IMR-90 (cell line): ENCODE measurements around the gene ENOX2. TPM values are rescaled to one million over a fixed set of nuclear protein-coding genes. Genes with fewer than 3 reads are reported as not detected.

Experiments
- ATAC-seq: fragments of 200-7000 bp; cut with Tn5 transposase; 2 replicates; pipeline ENCODE4 v1.9.1; 2020; ENCODE audit warnings: low read depth, mild to moderate bottlenecking, moderate library complexity
- BruUV-seq: library from RNA; stranded (reverse); fragments of 400-500 nt; replicated peaks from 2 replicates; lab custom pipeline; 2021; lab: Mats Ljungman, UMichigan
- CTCF ChIA-PET: fragments of 300-600 bp; formaldehyde crosslinking; extraction: SDS; loops from one replicate; lab custom pipeline; 2021; ENCODE audit warnings: antibody characterized with exemption; lab: Yijun Ruan, JAX
- POLR2A ChIA-PET: fragments of 300-600 bp; sonication (Branson Sonifier 250); formaldehyde crosslinking; loops from one replicate; lab custom pipeline; 2022; ENCODE audit warnings: antibody characterized with exemption; ENCODE audit not compliant: unreplicated experiment; lab: Charles Lee
- DNase-seq: peaks from one replicate; pipeline ENCODE4 v3.0.0; 2013
- H2AFZ ChIP-seq: replicated peaks from 2 replicates; pipeline ENCODE3; 2013; ENCODE audit warnings: low read length, mild to moderate bottlenecking; ENCODE audit not compliant: poor library complexity
- H2AK5ac ChIP-seq: 2 replicates; pipeline ENCODE4 v1.6.1; 2013; ENCODE audit warnings: low read depth, low read length, inconsistent platforms
- H2AK9ac ChIP-seq: replicated peaks from 2 replicates; pipeline ENCODE3; 2013; ENCODE audit warnings: mild to moderate bottlenecking, low read depth, low read length, moderate library complexity; ENCODE audit not compliant: poor library complexity
- H2BK120ac ChIP-seq: 2 replicates; pipeline ENCODE4 v1.6.1; 2013; ENCODE audit warnings: low read depth, low read length, inconsistent platforms
- H2BK15ac ChIP-seq: 3 replicates; pipeline ENCODE4 v1.6.1; 2013; ENCODE audit warnings: low read depth, low read length, inconsistent platforms
- H2BK20ac ChIP-seq: 2 replicates; pipeline ENCODE4 v1.6.1; 2013; ENCODE audit warnings: low read depth, mild to moderate bottlenecking, inconsistent platforms, low read length, moderate library complexity
- H2BK5ac ChIP-seq: 2 replicates; pipeline ENCODE4 v1.6.1; 2013; ENCODE audit warnings: mild to moderate bottlenecking, low read depth, low read length, inconsistent platforms; ENCODE audit not compliant: poor library complexity, severe bottlenecking
- H3K14ac ChIP-seq: replicated peaks from 2 replicates; pipeline ENCODE4 v1.6.1; 2013; ENCODE audit warnings: low read depth, low read length, inconsistent platforms
- H3K18ac ChIP-seq: 2 replicates; pipeline ENCODE4 v1.6.1; 2013; ENCODE audit warnings: low read depth, low read length, control low read depth
- H3K23ac ChIP-seq: 2 replicates; pipeline ENCODE4 v1.6.1; 2013; ENCODE audit warnings: low read depth, low read length, inconsistent platforms
- H3K27ac ChIP-seq: 2 replicates; pipeline ENCODE4 v1.5.1; 2013; ENCODE audit warnings: mild to moderate bottlenecking, control low read depth, low read length; ENCODE audit not compliant: insufficient read depth
- H3K27me3 ChIP-seq: 2 replicates; pipeline ENCODE4 v1.6.1; 2013; ENCODE audit warnings: low read length; ENCODE audit not compliant: control insufficient read depth, insufficient read depth
- H3K36me3 ChIP-seq: 2 replicates; pipeline ENCODE4 v1.6.1; 2013; ENCODE audit warnings: low read length, mixed read lengths; ENCODE audit not compliant: control insufficient read depth, insufficient read depth
- H3K4ac ChIP-seq: 2 replicates; pipeline ENCODE4 v1.6.1; 2013; ENCODE audit warnings: low read depth, low read length, inconsistent platforms
- H3K4me1 ChIP-seq: 2 replicates; pipeline ENCODE4 v1.6.1; 2013; ENCODE audit warnings: low read length, mixed read lengths; ENCODE audit not compliant: control insufficient read depth, insufficient read depth
- H3K4me2 ChIP-seq: 2 replicates; pipeline ENCODE4 v1.6.1; 2013; ENCODE audit warnings: low read depth, mild to moderate bottlenecking, control low read depth, low read length, moderate library complexity
- H3K4me3 ChIP-seq: 2 replicates; pipeline ENCODE4 v1.5.1; 2013; ENCODE audit warnings: low read depth, mild to moderate bottlenecking, control low read depth, low read length, moderate library complexity; ENCODE audit not compliant: insufficient read depth
- H3K56ac ChIP-seq: 2 replicates; pipeline ENCODE4 v1.6.1; 2013; ENCODE audit warnings: low read length, inconsistent platforms; ENCODE audit not compliant: insufficient read depth; ENCODE audit errors: extremely low read depth
- H3K79me1 ChIP-seq, 2 experiments: 2 replicates each; pipeline ENCODE4 v1.6.1; 2013; ENCODE audit warnings: low read length in 2 of 2, inconsistent platforms in 1 of 2, low read depth in 1 of 2
- H3K9ac ChIP-seq: 2 replicates; pipeline ENCODE4 v1.6.1; 2013; ENCODE audit warnings: low read depth, low read length, control low read depth
- H3K9me1 ChIP-seq: 2 replicates; pipeline ENCODE4 v1.6.1; 2013; ENCODE audit warnings: low read length, inconsistent platforms; ENCODE audit not compliant: insufficient read depth
- H3K9me3 ChIP-seq: 2 replicates; pipeline ENCODE4 v1.6.1; 2013; ENCODE audit warnings: low read length; ENCODE audit not compliant: control insufficient read depth, insufficient read depth
- H4K20me1 ChIP-seq: 2 replicates; pipeline ENCODE4 v1.6.1; 2013; ENCODE audit warnings: low read length, inconsistent platforms; ENCODE audit not compliant: insufficient read depth
- H4K5ac ChIP-seq: 2 replicates; pipeline ENCODE4 v1.6.1; 2013; ENCODE audit warnings: mild to moderate bottlenecking, low read depth, low read length, control low read depth
- H4K8ac ChIP-seq, 2 experiments: 2 replicates each; pipeline ENCODE4 v1.6.1; 2013; ENCODE audit warnings: low read depth in 2 of 2, low read length in 2 of 2, control low read depth in 1 of 2, inconsistent platforms in 1 of 2
- H4K91ac ChIP-seq: 2 replicates; pipeline ENCODE4 v1.6.1; 2013; ENCODE audit warnings: low read depth, low read length, inconsistent platforms; ENCODE audit not compliant: insufficient read depth
- BHLHE40 ChIP-seq: fragments of 150-350 bp; IDR thresholded peaks from 2 replicates; pipeline ENCODE4 v1.6.1; 2016; ENCODE audit warnings: mild to moderate bottlenecking, low read depth, low read length
- CEBPB ChIP-seq: IDR thresholded peaks from 2 replicates; pipeline ENCODE4 v1.6.1; 2012; ENCODE audit warnings: low read depth, low read length, improper control_type of control experiment
- FOS ChIP-seq: fragments of 150-350 bp; IDR thresholded peaks from 2 replicates; pipeline ENCODE4 v1.6.1; 2016; ENCODE audit warnings: low read depth, low read length
- MAZ ChIP-seq: IDR thresholded peaks from 2 replicates; pipeline ENCODE4 v1.6.1; 2012; ENCODE audit warnings: low read depth, mild to moderate bottlenecking, low read length, improper control_type of control experiment, moderate library complexity, borderline replicate concordance
- NFE2L2 ChIP-seq: fragments of 150-350 bp; IDR thresholded peaks from 2 replicates; pipeline ENCODE4 v1.6.1; 2016; ENCODE audit warnings: low read depth, mild to moderate bottlenecking, low read length
- RCOR1 ChIP-seq: IDR thresholded peaks from 2 replicates; pipeline ENCODE4 v1.6.1; 2012; ENCODE audit warnings: mild to moderate bottlenecking, low read length, improper control_type of control experiment; ENCODE audit not compliant: insufficient replicate concordance
- USF2 ChIP-seq: fragments of 150-350 bp; IDR thresholded peaks from 2 replicates; pipeline ENCODE4 v1.6.1; 2017; ENCODE audit warnings: mild to moderate bottlenecking, antibody characterized with exemption, low read length, low read depth
- WGBS, 2 experiments: methylation state at CpG; one replicate each; pipeline versions ENCODE4 v1.1.5 to v1.1.7; 2013; ENCODE audit warnings: missing lambda C conversion rate in 2 of 2; ENCODE audit not compliant: insufficient read length in 1 of 2; ENCODE audit errors: extremely low coverage in 2 of 2; 5-methylcytosine and 5-hydroxymethylcytosine counted together
- dilution Hi-C: fragments of 300-500 bp; cut with HindIII; formaldehyde crosslinking; loops from one replicate; pipeline ENCODE4 v1.14.3; 2018; ENCODE audit warnings: low sequenced_read_pairs; ENCODE audit not compliant: unreplicated experiment
- in situ Hi-C: fragments of 300-500 bp; cut with MboI; formaldehyde crosslinking; loops from 3 replicates; pipeline ENCODE4 v1.14.3; 2019; ENCODE audit warnings: low sequenced_read_pairs, inconsistent platforms, mixed read lengths
- intact Hi-C: fragments of 100-400 bp; cut with micrococcal nuclease; formaldehyde crosslinking; loops from 2 replicates; pipeline ENCODE4 v1.10.0; 2022
- polyA plus RNA-seq, 3 experiments: library from polyadenylated mRNA; depleted of rRNA; stranded (reverse); fragments of >200 nt; gene quantifications; 2 replicates each; pipeline ENCODE4 v1.2.3, GENCODE V29; 2012; ENCODE audit warnings: low replicate concordance in 1 of 3
- total RNA-seq: library from RNA; depleted of rRNA; stranded (reverse); fragments of >200 nt; gene quantifications from 2 replicates; pipeline ENCODE4 v1.2.3, GENCODE V29; 2012

The ENOX2 gene
- total and polyA plus RNA-seq, 2 of the 4 experiments (the other 2 are of a cell fraction) = 6.3 to 11.8 TPM

GRCh38 chrX:130695931-130696330, 207.1 kb downstream of the ENOX2 start:
- Histone ChIP-seq H3K4ac (no peak overlapping the region), H3K27me3 (no peaks in the 10 kb centered on the region), H2AK5ac (no peak overlapping the region), H4K5ac (no peak overlapping the region), H3K9me1 (no peaks in the 10 kb centered on the region), H2AK9ac (no peak overlapping the region), H4K91ac (no peak overlapping the region), H3K9ac (no peak overlapping the region), H2AFZ (no peak overlapping the region), H4K20me1 (no peaks in the 10 kb centered on the region), H3K79me1 (no peaks in the 10 kb centered on the region), H3K36me3 (no peaks in the 10 kb centered on the region), H3K56ac (no peak overlapping the region), H3K9me3 (no peaks in the 10 kb centered on the region), H3K23ac (no peak overlapping the region), H2BK5ac (no peak overlapping the region), H3K18ac (no peak overlapping the region), H4K8ac (no peak overlapping the region), H2BK15ac (no peak overlapping the region), H3K4me1 (no peaks in the 10 kb centered on the region), H3K4me2 (no peak overlapping the region), H2BK20ac (no peak overlapping the region), H3K27ac (no peak overlapping the region), H3K4me3 (no peak overlapping the region), H3K14ac (no peak overlapping the region), H2BK120ac (no peak overlapping the region)
- WGBS, 2 experiments = no CpG with 5 or more reads among the region's 1 CpG
- no TSS peak for BruUV-seq
- ATAC-seq = no peak
- POLR2A ChIA-PET = no interaction called here
- in situ Hi-C loops = no loop called here
- no peak for DNase-seq
- intact Hi-C loops = no loop called here
- dilution Hi-C loops = no loop called here
- CTCF ChIA-PET = no interaction called here
- TF ChIP-seq USF2 (no peak), NFE2L2 (no peak), MAZ (no peak), BHLHE40 (no peak), RCOR1 (no peak), FOS (no peak), CEBPB (no peak)
